ENCODE data around the gene TSPAN32.
"Not testable (repeated sequence)": the region's sequence is repeated elsewhere in the genome, so short reads cannot be mapped to it uniquely, and the experiment has no call there.

The TSPAN32 gene

GRCh38 chr11:2331404-2331803 lies 29.6 kb downstream of the TSPAN32 start:
- DNase-seq (ENCODE audit: low read depth), result no peak
- TF ChIP-seq, protein P1, sequence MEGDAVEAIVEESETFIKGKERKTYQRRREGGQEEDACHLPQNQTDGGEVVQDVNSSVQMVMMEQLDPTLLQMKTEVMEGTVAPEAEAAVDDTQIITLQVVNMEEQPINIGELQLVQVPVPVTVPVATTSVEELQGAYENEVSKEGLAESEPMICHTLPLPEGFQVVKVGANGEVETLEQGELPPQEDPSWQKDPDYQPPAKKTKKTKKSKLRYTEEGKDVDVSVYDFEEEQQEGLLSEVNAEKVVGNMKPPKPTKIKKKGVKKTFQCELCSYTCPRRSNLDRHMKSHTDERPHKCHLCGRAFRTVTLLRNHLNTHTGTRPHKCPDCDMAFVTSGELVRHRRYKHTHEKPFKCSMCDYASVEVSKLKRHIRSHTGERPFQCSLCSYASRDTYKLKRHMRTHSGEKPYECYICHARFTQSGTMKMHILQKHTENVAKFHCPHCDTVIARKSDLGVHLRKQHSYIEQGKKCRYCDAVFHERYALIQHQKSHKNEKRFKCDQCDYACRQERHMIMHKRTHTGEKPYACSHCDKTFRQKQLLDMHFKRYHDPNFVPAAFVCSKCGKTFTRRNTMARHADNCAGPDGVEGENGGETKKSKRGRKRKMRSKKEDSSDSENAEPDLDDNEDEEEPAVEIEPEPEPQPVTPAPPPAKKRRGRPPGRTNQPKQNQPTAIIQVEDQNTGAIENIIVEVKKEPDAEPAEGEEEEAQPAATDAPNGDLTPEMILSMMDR (IDR thresholded peaks at IDR 0.05; ENCODE audit: insufficient read depth, low read depth, low read length, missing control alignments), result no peak
- no peak overlapping the region for H3K4me3 ChIP-seq (ENCODE audit: low read depth, low read length)

DNA sequence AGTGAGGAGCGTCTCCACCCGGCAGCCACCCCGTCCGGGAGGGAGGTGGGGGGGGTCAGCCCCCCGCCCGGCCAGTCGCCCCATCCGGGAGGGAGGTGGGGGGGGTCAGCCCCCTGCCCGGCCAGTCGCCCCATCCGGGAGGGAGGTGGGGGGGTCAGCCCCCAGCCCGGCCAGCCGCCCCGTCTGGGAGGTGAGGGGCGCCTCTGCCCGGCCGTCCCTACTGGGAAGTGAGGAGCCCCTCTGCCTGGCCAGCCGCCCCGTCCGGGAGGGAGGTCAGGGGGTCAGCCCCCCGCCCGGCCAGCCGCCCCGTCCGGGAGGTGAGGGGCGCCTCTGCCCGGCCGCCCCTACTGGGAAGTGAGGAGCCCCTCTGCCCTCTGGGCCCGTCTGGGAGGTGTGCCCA lies 30.8 kb downstream of the TSPAN32 start:
- not testable (repeated sequence) for H3K4me3 ChIP-seq (ENCODE audit: low read depth, low read length); DNase-seq (ENCODE audit: low read depth)

DNA sequence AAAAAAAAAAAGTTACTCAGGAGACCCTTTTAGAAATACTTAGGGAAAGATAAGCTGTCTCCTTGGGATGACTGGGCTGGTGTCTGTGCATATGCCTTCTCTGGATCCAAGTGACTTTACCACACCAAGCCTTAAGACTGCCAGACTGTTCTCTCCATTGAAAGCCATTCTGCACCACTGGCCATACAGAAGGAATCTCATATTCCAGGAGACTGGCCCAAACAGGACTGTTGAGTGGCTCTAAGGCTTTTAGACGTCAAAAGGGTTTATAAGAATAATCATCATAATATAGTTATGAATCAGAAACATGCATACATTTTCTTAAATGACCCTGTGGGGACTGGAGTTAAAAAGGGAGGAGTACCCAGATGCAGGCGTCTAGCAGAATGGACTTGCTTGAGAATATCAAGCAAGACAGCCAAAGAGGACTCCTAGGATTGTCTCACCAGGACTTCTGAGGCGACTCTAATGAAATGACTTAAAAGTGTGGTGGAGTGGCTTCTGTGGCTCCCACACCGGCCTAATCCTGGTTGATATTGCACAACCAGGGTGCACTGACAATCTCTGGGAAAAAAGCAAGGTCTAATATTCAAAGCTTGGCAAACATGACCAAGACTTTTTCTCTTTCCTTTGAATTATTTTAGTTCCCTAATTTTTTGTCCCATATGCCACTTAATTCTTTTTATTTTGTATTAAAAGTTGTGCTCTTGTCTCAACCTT lies 31.8 kb downstream of the TSPAN32 start:
- DNase-seq (ENCODE audit: low read depth); H3K4me3 ChIP-seq (ENCODE audit: low read depth, low read length): not testable (repeated sequence)

DNA sequence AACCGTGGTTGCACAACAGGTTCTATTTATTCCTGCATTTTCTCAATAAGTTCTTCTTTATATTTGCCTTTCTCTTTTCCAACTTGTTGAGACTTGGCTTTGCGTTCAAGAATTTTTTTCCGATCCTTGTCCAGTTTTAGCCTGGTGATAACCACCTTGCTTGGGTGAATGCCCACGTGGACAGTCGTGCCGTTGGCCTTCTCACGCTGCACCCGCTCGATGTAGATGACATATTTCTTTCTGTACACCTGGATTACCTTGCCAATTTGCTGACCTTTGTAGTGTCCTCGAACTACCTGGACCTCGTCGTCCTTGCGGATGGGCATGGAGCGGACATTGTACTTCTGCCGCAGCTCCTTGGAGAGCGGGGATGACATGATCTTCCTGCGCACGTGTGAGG lies 33.5 kb downstream of the TSPAN32 start:
- not testable (repeated sequence) for DNase-seq (ENCODE audit: low read depth); H3K4me3 ChIP-seq (ENCODE audit: low read depth, low read length)

- TF ChIP-seq, protein P1 (IDR thresholded peaks at IDR 0.05; ENCODE audit: insufficient read depth, low read depth, low read length, missing control alignments), result peak; percentile 11
- not testable (repeated sequence) for H3K4me3 ChIP-seq (ENCODE audit: low read depth, low read length)
- peak; percentile 10 for DNase-seq (ENCODE audit: low read depth)
These were observed 36.9 kb downstream of the TSPAN32 start for GRCh38 chr11:2338760-2339159.

GRCh38 chr11:2342557-2342956 lies 40.7 kb downstream of the TSPAN32 start:
- DNase-seq (ENCODE audit: low read depth), result no peak
- no peak overlapping the region for H3K4me3 ChIP-seq (ENCODE audit: low read depth, low read length)
- TF ChIP-seq, protein P1 (IDR thresholded peaks at IDR 0.05; ENCODE audit: insufficient read depth, low read depth, low read length, missing control alignments), result no peak

DNA sequence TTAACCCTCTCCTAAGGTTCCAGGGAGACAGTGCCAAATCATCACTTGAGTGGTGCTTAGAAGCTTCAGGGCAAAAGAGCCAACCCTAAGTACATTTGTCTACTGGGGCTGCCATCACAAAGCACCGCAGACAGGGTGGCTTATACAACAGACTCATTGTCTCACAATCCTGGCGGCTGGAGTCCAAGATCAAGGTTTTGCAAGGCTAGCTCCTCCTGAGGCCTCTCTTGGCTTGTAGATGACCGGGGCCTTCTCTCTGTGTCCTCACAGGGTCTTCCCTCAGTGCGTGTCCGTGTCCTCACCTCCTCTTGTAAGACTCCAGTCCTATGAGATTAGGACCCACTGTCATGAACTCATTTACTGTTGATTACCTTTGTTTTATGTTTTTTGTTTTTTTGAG lies 41.2 kb downstream of the TSPAN32 start:
- H3K4me3 ChIP-seq (ENCODE audit: low read depth, low read length), result no peak overlapping the region
- TF ChIP-seq, protein P1 (IDR thresholded peaks at IDR 0.05; ENCODE audit: insufficient read depth, low read depth, low read length, missing control alignments), result no peak
- no peak for DNase-seq (ENCODE audit: low read depth)

- no peak for DNase-seq (ENCODE audit: low read depth)
- no peak overlapping the region for H3K4me3 ChIP-seq (ENCODE audit: low read depth, low read length)
- TF ChIP-seq, protein P1 (IDR thresholded peaks at IDR 0.05; ENCODE audit: insufficient read depth, low read depth, low read length, missing control alignments), result no peak
These were observed 41.7 kb downstream of the TSPAN32 start for GRCh38 chr11:2343502-2343901.

Data from GM12865 (cell line).